Measurements from ENCODE around the gene RERG. TPM values are rescaled to one million over a fixed set of nuclear protein-coding genes. Genes with fewer than 3 reads are reported as not detected.

Gene RERG
- total RNA-seq, 6 experiments from 2014 or later: 0.68 to 2.1 (median 1.0) TPM

- TF ChIP-seq POLR2A (IDR thresholded peaks at IDR 0.05) (no peak), CTCF (IDR thresholded peaks at IDR 0.05) (no peak)
- Histone ChIP-seq H3K9me3 (no peaks in the 10 kb centered on the region), H3K36me3 (no peaks in the 10 kb centered on the region), H3K4me1 (no peaks in the 10 kb centered on the region), H3K27me3 (no peaks in the 10 kb centered on the region), H3K27ac (no peak overlapping the region), H3K4me3 (no peak overlapping the region)
- no peak for ATAC-seq
- 55% methylated on average over 1 of the region's 1 CpG for WGBS (ENCODE audit: insufficient coverage, low coverage, low lambda C conversion rate, missing lambda C conversion rate)
- intact Hi-C loops (cut with DNase I): no loop called here
- no peak for DNase-seq
These were observed 104.2 kb downstream of the RERG start for GRCh38 chr12:15116983-15117382.

GRCh38 chr12:15116086-15116485, 105.1 kb downstream of the RERG start:
- DNase-seq (peak in 1 of 3 donors; percentile 74), ATAC-seq (peak in 2 of 4 donors; percentile 28 to 63)
- intact Hi-C loops (cut with DNase I): no loop called here

GRCh38 chr12:15115434-15115833, 105.8 kb downstream of the RERG start:
- Histone ChIP-seq H3K9me3 (no peaks in the 10 kb centered on the region), H3K36me3 (no peaks in the 10 kb centered on the region), H3K4me3 (no peak overlapping the region), H3K4me1 (no peaks in the 10 kb centered on the region), H3K27me3 (no peaks in the 10 kb centered on the region), H3K27ac (no peak overlapping the region)
- ATAC-seq (no peak), DNase-seq (no peak)
- 83% methylated on average over 3 of the region's 3 CpGs for WGBS (ENCODE audit: insufficient coverage, low coverage, low lambda C conversion rate, missing lambda C conversion rate)
- no peak for TF ChIP-seq CTCF (IDR thresholded peaks at IDR 0.05)
- TF ChIP-seq POLR2A (IDR thresholded peaks at IDR 0.05): no peak
- intact Hi-C loops (cut with DNase I): no loop called here

More at GRCh38 chr12:15116086-15116485, 105.1 kb downstream of the RERG start:
- no peak overlapping the region for H3K27ac ChIP-seq
- WGBS (ENCODE audit: insufficient coverage, low coverage, low lambda C conversion rate, missing lambda C conversion rate): 20% methylated on average over 4 of the region's 4 CpGs
- no peaks in the 10 kb centered on the region for H3K27me3 ChIP-seq
- H3K9me3 ChIP-seq: no peaks in the 10 kb centered on the region
- no peak for TF ChIP-seq CTCF (IDR thresholded peaks at IDR 0.05)
- no peak for TF ChIP-seq POLR2A (IDR thresholded peaks at IDR 0.05)
- H3K4me3 ChIP-seq: no peak overlapping the region
- H3K4me1 ChIP-seq: no peaks in the 10 kb centered on the region
- no peaks in the 10 kb centered on the region for H3K36me3 ChIP-seq

GRCh38 chr12:15114501-15114900, 106.7 kb downstream of the RERG start:
- no peaks in the 10 kb centered on the region for H3K27me3 ChIP-seq
- H3K9me3 ChIP-seq: no peaks in the 10 kb centered on the region
- H3K4me1 ChIP-seq: no peaks in the 10 kb centered on the region
- DNase-seq (no peak), ATAC-seq (no peak)
- H3K36me3 ChIP-seq: no peaks in the 10 kb centered on the region
- intact Hi-C loops (cut with DNase I): no loop called here
- H3K27ac ChIP-seq: no peak overlapping the region
- 72% methylated on average over 4 of the region's 4 CpGs for WGBS (ENCODE audit: insufficient coverage, low coverage, low lambda C conversion rate, missing lambda C conversion rate)
- H3K4me3 ChIP-seq: no peak overlapping the region
- no peak for TF ChIP-seq POLR2A (IDR thresholded peaks at IDR 0.05)
- TF ChIP-seq CTCF (IDR thresholded peaks at IDR 0.05): no peak

DNA sequence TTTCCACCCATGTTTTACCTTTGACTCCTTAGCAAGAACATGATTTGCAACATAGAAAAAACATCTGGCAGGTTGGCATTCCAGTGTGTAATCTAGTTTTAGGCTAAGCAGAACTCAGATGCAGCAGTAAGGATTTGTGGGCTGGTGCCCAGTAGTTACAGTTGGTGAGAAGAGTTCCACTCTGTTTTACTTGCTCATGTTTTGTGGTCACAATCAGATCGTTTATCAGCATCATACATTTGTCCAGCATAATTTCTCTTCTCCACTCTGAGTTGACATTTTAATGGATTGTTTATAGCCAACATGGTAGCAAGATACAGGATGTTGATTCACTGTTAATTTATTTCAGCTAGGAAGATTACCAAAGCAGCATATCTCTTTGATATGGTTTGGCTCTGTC, 128.4 kb downstream of the RERG start:
- WGBS (ENCODE audit: insufficient coverage, low coverage, low lambda C conversion rate, missing lambda C conversion rate): 19% methylated on average over 1 of the region's 1 CpG
- intact Hi-C loops (cut with DNase I): no loop called here
- TF ChIP-seq POLR2A (IDR thresholded peaks at IDR 0.05) (no peak), CTCF (IDR thresholded peaks at IDR 0.05) (no peak)
- Histone ChIP-seq H3K36me3 (no peaks in the 10 kb centered on the region), H3K4me1 (no peaks in the 10 kb centered on the region), H3K27ac (no peak overlapping the region), H3K27me3 (no peaks in the 10 kb centered on the region), H3K4me3 (no peak overlapping the region), H3K9me3 (no peaks in the 10 kb centered on the region)
- DNase-seq (no peak), ATAC-seq (no peak)

Measured in right lobe of liver (tissue), 6 donors.